GM12878 (cell line): ENCODE results near the gene WASF2. TPM values are rescaled to one million over a fixed set of nuclear protein-coding genes. Genes with fewer than 3 reads are reported as not detected.

ENCODE experiments used
- ATAC-seq: fragments of 200-7000 bp; cut with Tn5 transposase; 3 replicates; pipeline ENCODE4 v1.9.1; 2020; ENCODE audit warnings: mild to moderate bottlenecking, moderate library complexity
- BruUV-seq: library from RNA; stranded (reverse); fragments of 400-500 nt; replicated peaks from 2 replicates; lab custom pipeline; 2021; lab: Mats Ljungman, UMichigan
- CTCF ChIA-PET: fragments of 300-600 bp; sonication (Branson Sonifier 250); formaldehyde crosslinking; extraction: SDS; loops from one replicate; lab custom pipeline; 2021; ENCODE audit warnings: inconsistent platforms; lab: Yijun Ruan, JAX
- POLR2A ChIA-PET: fragments of 350-600 bp; formaldehyde crosslinking; extraction: SDS; loops from one replicate; lab custom pipeline; 2021; ENCODE audit warnings: inconsistent platforms; lab: Charles Lee
- RAD21 ChIA-PET: fragments of 300-600 bp; sonication (Branson Sonifier 250); formaldehyde crosslinking; loops from one replicate; lab custom pipeline; 2023; ENCODE audit warnings: antibody characterized with exemption; ENCODE audit not compliant: unreplicated experiment; lab: Charles Lee
- SMC1A ChIA-PET: fragments of 300-600 bp; sonication (Branson Sonifier 250); formaldehyde crosslinking; loops from one replicate; lab custom pipeline; 2023; ENCODE audit not compliant: unreplicated experiment, uncharacterized antibody; lab: Charles Lee
- DNase-seq: peaks from one replicate; pipeline ENCODE4 v3.0.0-alpha.2; 2011; ENCODE audit warnings: low read depth, low spot score
- FAIRE-seq: peaks from 3 replicates; lab custom pipeline; 2011; peaks lifted over from hg19 to GRCh38; lab: Jason Lieb, UNC
- H2AFZ ChIP-seq: 2 replicates; pipeline ENCODE4 v1.6.0; 2011; ENCODE audit warnings: low read depth, low read length, control low read depth; ENCODE audit not compliant: control insufficient read depth
- H3K27ac ChIP-seq: 2 replicates; pipeline ENCODE4 v1.5.1; 2011; ENCODE audit warnings: control low read depth; ENCODE audit not compliant: control insufficient read depth, insufficient read depth
- H3K27me3 ChIP-seq, 2 experiments: replicated peaks in 1 of 2; 2 replicates each; pipeline versions ENCODE4 v1.6.0 to v1.6.1; 2011; ENCODE audit warnings: low read length in 1 of 2; ENCODE audit not compliant: control insufficient read depth in 2 of 2, insufficient read depth in 2 of 2
- H3K36me3 ChIP-seq, 2 experiments: 2 replicates each; pipeline ENCODE4 v1.5.1; 2011; ENCODE audit warnings: low read length in 1 of 2; ENCODE audit not compliant: control insufficient read depth in 2 of 2, insufficient read depth in 2 of 2
- H3K4me1 ChIP-seq: 2 replicates; pipeline ENCODE4 v1.6.1; 2011; ENCODE audit warnings: mild to moderate bottlenecking, low read length, moderate library complexity, mixed read lengths; ENCODE audit not compliant: control insufficient read depth, insufficient read depth
- H3K4me2 ChIP-seq: 2 replicates; pipeline ENCODE4 v1.6.0; 2011; ENCODE audit warnings: control low read depth; ENCODE audit not compliant: control insufficient read depth, insufficient read depth
- H3K4me3 ChIP-seq: fragments of 200-600 bp; sonication (generic); 2 replicates; pipeline ENCODE4 v1.5.1; 2016
- H3K79me2 ChIP-seq: 2 replicates; pipeline ENCODE4 v1.6.0; 2011; ENCODE audit warnings: low read length; ENCODE audit not compliant: control insufficient read depth, insufficient read depth
- H3K9ac ChIP-seq: 2 replicates; pipeline ENCODE4 v1.8.0; 2011; ENCODE audit warnings: low read length, control low read depth, mixed read lengths; ENCODE audit not compliant: control insufficient read depth, insufficient read depth
- H3K9me3 ChIP-seq: replicated peaks from 3 replicates; pipeline ENCODE4 v1.5.1; 2011; ENCODE audit warnings: mild to moderate bottlenecking, low read length; ENCODE audit not compliant: control insufficient read depth, insufficient read depth
- H4K20me1 ChIP-seq: 2 replicates; pipeline ENCODE4 v1.6.0; 2011; ENCODE audit not compliant: control insufficient read depth, insufficient read depth
- MEF2A ChIP-seq: IDR thresholded peaks from 2 replicates; pipeline ENCODE4 v1.6.1; 2011; ENCODE audit warnings: low read depth, mild to moderate bottlenecking, low read length, moderate library complexity; ENCODE audit not compliant: insufficient read depth
- PAX5 ChIP-seq: IDR thresholded peaks from 2 replicates; pipeline ENCODE4 v1.6.1; 2011; ENCODE audit warnings: low read depth, low read length, borderline replicate concordance
- PBX3 ChIP-seq: IDR thresholded peaks from 2 replicates; pipeline ENCODE4 v1.6.1; 2011; ENCODE audit warnings: mild to moderate bottlenecking, low read depth, low read length, moderate library complexity; ENCODE audit not compliant: insufficient replicate concordance
- POLR2AphosphoS2 ChIP-seq: IDR thresholded peaks from 2 replicates; pipeline ENCODE4 v1.6.1; 2011; ENCODE audit warnings: low read depth, mild to moderate bottlenecking, low read length, improper control_type of control experiment, moderate library complexity
- RAD51 ChIP-seq: fragments of 450-650 bp; IDR thresholded peaks from 2 replicates; pipeline ENCODE4 v1.6.1; 2016; ENCODE audit warnings: moderate library complexity, mild to moderate bottlenecking, inconsistent platforms
- RUNX3 ChIP-seq: IDR thresholded peaks from 2 replicates; pipeline ENCODE4 v1.6.1; 2012; ENCODE audit warnings: low read length, inconsistent platforms
- SP1 ChIP-seq: IDR thresholded peaks from one replicate; pipeline ENCODE4 v1.6.1; 2011; ENCODE audit warnings: low read depth, low read length
- STAT3 ChIP-seq: IDR thresholded peaks from 2 replicates; pipeline ENCODE4 v1.6.1; 2011; ENCODE audit warnings: low read depth, low read length, improper control_type of control experiment
- TCF12 ChIP-seq: IDR thresholded peaks from 2 replicates; pipeline ENCODE4 v1.6.1; 2011; ENCODE audit warnings: low read depth, mild to moderate bottlenecking, low read length
- ZNF217 ChIP-seq: fragments of 450-650 bp; IDR thresholded peaks from 2 replicates; pipeline ENCODE4 v1.6.1; 2017; ENCODE audit warnings: antibody characterized with exemption, mild to moderate bottlenecking
- ZNF592 ChIP-seq: fragments of 450-650 bp; IDR thresholded peaks from 2 replicates; pipeline ENCODE4 v1.6.1; 2017; ENCODE audit warnings: mild to moderate bottlenecking, moderate library complexity
- ZZZ3 ChIP-seq: IDR thresholded peaks from 2 replicates; pipeline ENCODE4 v1.6.1; 2011; ENCODE audit warnings: low read depth; ENCODE audit not compliant: control insufficient read depth, insufficient read length
- WGBS: methylation state at CpG from one replicate; pipeline ENCODE4 v1.1.6; 2016; ENCODE audit warnings: low lambda C conversion rate; ENCODE audit not compliant: insufficient replicate concordance, insufficient coverage; ENCODE audit errors: missing lambda C conversion rate; 5-methylcytosine and 5-hydroxymethylcytosine counted together
- in situ Hi-C: fragments of 300-500 bp; cut with MboI; formaldehyde crosslinking; loops from 9 replicates; pipeline ENCODE4 v1.14.3; 2018; ENCODE audit warnings: mixed read lengths
- intact Hi-C: fragments of 100-400 bp; cut with micrococcal nuclease; formaldehyde crosslinking; loops from one replicate; pipeline ENCODE4 v1.14.2; 2022; ENCODE audit not compliant: unreplicated experiment
- polyA plus RNA-seq, 11 experiments: library from polyadenylated mRNA; depleted of rRNA in 4 of 11; unstranded in 6 of 11; stranded (reverse) in 5 of 11; fragments of >200 nt; fragmentation: Nextera tagmentation in 4 of 11; fragmentation: Illumina TruSeq in 1 of 11; extraction: Ambion mirVana in 4 of 11; extraction: Trizol in 1 of 11; gene quantifications; 1 replicate in 1 of 11; 2 replicates in 10 of 11; pipeline versions ENCODE4 v1.2.1 to v1.2.3, GENCODE V29; 2011 to 2016; ENCODE audit warnings: inconsistent platforms in 2 of 11, missing spikeins in 2 of 11, low read depth in 1 of 11
- total RNA-seq, 4 experiments: library from RNA; depleted of rRNA in 3 of 4; stranded (reverse); fragments of >200 nt in 3 of 4; fragmentation: Illumina TruSeq in 1 of 4; extraction: Trizol in 1 of 4; gene quantifications; 2 replicates each; pipeline versions ENCODE4 v1.2.1 to v1.2.3, GENCODE V29; 2013 to 2021

The WASF2 gene
- total and polyA plus RNA-seq, 10 of the 15 experiments (the other 5 are each of a cell fraction or from before 2014, with no cell fraction given) = 7.0 to 111 (median 37.1) TPM

- TF ChIP-seq ZNF592 (no peak), POLR2AphosphoS2 (no peak), TCF12 (no peak), STAT3 (no peak)
Observed at GRCh38 chr1:27447883-27448282, 42.1 kb downstream of the WASF2 start (continued).

- no peak overlapping the region for H3K4me3 ChIP-seq
- H3K27me3 ChIP-seq = no peaks in the 10 kb centered on the region
- ATAC-seq = no peak
- BruUV-seq = no TSS peak
- no peak overlapping the region for H3K4me2 ChIP-seq
- no peak for FAIRE-seq
- H2AFZ ChIP-seq = no peak overlapping the region
- intact Hi-C loops (loop anchor here (5.0 kb wide), 1 partner anchor 45 kb away; the partner anchor contains the start of gene WASF2), in situ Hi-C loops (no loop called here)
- H3K27ac ChIP-seq = no peak overlapping the region
- H3K9ac ChIP-seq = no peak overlapping the region
- H4K20me1 ChIP-seq = no peaks in the 10 kb centered on the region
- peaks cover 66% of the 10 kb centered on the region for H3K79me2 ChIP-seq
- CTCF ChIA-PET = interaction anchor here (0.6 to 15.8 kb wide), 12 partner anchors 9 to 518 kb away, joined by 3 to 240 read pairs (median 4); partner anchors contain the start of gene WASF2
- no peaks in the 10 kb centered on the region for H3K9me3 ChIP-seq
- SMC1A ChIA-PET = interaction anchor here (0.7 to 24.6 kb wide), 10 partner anchors 8 to 78 kb away, joined by 3 to 470 read pairs (median 10); partner anchors contain the start of gene WASF2
- WGBS = 97% methylated on average over 3 of the region's 3 CpGs
- H3K36me3 ChIP-seq = peaks cover 4 to 5% of the 10 kb centered on the region in 2 experiments; a peak in 3 of 4 replicates
- peaks cover 58% of the 10 kb centered on the region for H3K4me1 ChIP-seq
- no peak for DNase-seq
- POLR2A ChIA-PET = interaction anchor here (0.6 to 5.7 kb wide), 9 partner anchors 17 to 195 kb away, joined by 3 to 43 read pairs (median 4); no protein-coding TSS in a partner anchor
- RAD21 ChIA-PET = interaction anchor here (0.8 to 5.3 kb wide), 9 partner anchors 9 to 46 kb away, joined by 3 to 47 read pairs (median 15); partner anchors contain the start of gene WASF2
- TF ChIP-seq SP1 (no peak), PBX3 (no peak), MEF2A (no peak), ZZZ3 (no peak), PAX5 (no peak), RAD51 (no peak), ZNF217 (no peak), RUNX3 (no peak)
Observed at GRCh38 chr1:27447399-27447798, 42.6 kb downstream of the WASF2 start.
